GM21515 (cell line): ENCODE measurements around the gene COMMD1.
"Not testable (repeated sequence)": the region's sequence is repeated elsewhere in the genome, so short reads cannot be mapped to it uniquely, and the experiment has no call there.

ENCODE experiments used
- ATAC-seq: cut with Tn5 transposase; IDR thresholded peaks from one replicate; pipeline ENCODE4 v1.9.1; 2021; ENCODE audit not compliant: unreplicated experiment

The COMMD1 gene

DNA sequence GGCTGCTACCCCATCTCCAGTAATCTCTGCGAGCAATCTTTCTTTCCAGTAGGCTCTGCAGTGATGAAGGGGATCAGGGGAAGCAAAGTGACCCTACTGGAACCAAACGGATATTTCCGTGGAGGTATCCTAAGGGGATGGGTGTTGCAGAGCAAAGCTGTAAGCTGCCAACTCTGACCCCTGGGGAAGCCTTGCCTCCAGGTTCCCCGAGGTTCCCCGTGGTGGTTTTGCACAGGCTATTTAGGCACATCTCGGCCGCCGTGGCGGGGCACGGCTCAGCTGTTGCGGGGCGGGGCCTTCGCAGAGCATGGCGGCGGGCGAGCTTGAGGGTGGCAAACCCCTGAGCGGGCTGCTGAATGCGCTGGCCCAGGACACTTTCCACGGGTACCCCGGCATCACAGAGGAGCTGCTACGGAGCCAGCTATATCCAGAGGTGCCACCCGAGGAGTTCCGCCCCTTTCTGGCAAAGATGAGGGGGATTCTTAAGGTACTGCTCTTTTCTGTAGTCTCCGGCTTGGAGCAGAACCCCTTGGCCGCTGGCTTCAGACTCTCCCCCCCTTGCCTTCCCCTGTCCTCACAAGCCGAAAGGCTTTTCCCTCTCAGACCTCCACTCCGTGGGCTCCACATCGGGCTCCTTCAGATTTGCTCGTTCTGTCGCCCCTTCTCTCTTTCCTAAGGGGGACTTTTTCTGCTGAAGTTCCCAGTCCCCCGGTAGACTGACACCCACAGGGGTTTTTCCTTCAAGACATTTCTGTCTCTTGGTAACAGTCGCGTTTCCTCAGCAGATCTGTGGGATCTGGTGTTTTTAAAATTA is at the start of gene COMMD1:
Gene COMMD1, plus strand, starts transcription at position 303 of the 814 bp plus-strand sequence. Its CDS starts 5 bp downstream, at position 308.
- ATAC-seq = peak; percentile 98

DNA sequence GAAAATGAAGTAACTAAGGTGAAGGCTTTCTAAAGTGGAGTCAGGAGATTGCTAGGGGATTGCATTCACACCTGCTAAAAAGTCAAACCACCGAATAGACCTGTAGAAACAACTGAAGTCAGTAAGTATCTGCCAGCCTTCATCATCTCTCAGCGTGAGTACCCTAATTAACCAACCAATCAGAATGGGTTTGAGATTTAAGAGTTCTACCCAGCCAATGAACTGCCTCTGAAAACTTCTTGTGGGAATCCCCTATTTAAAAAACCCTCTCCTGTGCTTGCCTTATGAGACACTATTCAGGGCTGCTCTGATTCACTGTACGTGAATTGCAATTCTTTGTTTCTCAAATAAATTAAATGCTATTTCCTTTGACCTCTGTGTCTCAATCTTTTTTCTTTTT is 48.2 kb upstream of the COMMD1 start:
- no peak for ATAC-seq

DNA sequence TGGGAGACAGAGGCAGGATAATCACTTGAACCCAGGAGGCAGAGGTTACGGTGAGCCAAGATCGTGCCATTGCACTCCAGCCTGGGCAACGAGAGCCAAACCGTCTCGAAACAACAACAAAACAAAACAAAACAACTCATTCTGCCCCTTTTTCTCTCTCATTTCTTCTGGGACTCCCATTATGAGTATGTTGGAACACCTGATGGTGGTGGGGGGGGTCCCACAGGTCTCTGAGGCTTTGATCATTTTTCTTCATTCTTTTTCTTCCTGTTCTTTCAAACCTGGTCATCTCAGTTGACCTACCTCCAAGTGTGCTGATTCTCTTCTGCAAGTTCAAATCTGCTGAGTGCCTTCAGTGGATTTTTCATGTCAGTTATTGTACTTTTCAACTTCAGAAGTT is 43.4 kb upstream of the COMMD1 start:
- ATAC-seq = no peak

DNA sequence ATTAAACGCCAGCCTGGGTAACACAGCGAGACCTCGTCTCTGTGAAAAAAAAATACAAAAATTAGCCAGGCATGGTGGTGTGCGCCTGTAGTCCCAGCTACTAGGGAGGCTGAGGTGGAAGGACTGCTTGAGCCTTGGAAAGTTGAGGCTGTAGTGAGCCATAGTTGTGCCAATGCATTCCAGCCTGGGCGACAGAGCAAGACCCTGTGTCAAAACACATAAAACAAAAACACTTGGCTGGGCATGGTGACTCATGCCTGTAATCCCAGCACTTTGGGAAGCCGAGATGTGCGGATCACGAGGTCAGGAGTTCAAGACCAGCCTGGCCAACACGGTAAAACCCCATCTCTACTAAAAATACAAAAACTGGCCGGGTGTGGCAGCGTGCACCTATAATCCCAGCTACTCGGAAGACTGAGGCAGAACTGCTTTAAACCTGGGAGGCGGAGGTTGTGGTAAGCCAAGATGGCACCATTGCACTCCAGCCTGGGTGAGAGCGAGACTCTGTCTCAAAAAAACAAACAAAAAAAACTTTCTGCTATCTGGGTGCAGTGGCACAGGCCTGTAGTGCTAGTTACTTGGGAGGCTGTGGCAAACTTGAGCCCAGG is 38.9 kb upstream of the COMMD1 start:
- ATAC-seq = not testable (repeated sequence)

DNA sequence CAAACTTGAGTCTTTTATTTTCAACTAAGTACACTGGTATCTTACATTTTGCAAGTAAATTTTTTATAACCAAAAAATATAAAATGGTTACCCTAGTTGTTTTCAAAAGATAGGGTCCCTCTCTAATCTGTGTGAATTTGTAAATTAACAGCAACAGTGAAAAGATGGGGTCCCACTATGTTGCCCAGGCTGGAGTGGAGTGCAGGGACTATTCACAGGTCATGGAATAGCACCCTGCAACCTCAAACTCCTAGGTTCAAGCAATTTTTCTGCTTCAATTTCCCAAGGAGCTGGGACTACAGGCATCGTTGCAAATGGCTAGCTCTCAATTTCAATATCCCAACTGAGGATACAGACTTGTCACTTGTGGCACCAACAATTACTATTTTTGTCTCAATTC is 29.1 kb upstream of the COMMD1 start:
- no peak for ATAC-seq

DNA sequence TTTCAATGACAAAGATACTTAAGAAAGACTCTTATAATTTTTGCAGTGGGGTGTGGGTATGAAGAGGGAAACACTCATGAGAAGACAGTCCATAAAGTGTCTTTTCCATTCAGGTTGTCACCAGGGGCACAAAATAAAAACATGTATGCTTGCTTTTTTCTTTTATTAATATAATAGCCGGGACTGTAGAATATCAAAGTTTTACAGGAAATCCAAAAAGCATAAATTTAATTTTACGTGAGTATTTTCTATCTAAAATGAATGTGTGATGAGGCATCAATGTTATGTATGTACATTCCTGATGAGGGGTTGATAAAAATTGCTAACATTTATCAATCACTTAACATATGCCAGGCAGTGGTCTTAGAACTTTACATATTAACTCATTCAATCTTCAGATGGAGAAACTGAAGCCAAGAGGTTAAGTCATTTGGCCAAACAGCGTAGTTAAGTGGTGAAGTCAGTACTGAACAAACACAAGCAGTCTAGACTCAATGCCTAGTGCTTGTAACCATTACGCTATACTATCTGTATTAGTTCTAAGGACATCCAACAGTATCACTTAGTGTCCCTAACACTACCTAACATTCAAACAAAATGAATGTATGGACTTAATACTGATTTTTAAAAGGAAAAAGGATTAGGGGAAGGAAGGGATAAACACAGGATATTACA is 27.8 kb upstream of the COMMD1 start:
- ATAC-seq = no peak

DNA sequence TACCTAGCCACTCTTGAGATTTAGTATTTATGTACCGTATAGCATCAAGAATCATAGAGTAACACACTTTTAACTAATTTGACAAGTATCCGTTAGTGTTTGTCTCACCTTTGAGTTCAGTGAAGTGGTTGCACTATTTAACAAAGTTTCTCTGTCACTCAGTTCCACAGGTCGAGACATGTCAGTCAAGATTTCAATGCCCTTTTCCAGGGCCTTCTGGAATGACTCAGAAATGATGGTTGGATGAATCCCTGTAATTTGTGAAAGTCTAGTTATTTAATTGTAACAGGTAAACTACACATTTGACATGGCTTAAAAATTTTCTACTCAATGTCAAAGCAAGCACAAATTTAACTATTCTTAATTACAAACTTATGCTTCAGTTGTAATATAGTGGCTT is 26.7 kb upstream of the COMMD1 start:
- ATAC-seq = no peak

DNA sequence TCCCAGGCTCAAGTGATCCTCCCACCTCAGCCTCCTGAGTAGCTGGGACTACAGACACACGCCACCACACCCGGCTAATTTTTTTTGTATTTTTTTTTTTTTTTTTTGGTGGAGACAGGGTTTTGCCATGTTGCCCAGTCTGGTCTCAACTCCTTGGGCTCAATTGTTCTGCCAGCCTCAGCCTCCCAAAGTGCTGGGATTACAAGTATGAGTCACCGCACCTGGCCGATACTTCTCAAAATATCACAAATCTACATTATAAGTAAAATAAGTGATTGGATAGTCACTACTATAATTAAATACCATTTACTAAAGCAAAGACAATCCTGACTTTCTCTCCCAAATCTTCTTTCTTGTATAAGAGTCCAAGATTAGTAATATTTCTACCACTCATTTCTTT is 26.1 kb upstream of the COMMD1 start:
- ATAC-seq = not testable (repeated sequence)

DNA sequence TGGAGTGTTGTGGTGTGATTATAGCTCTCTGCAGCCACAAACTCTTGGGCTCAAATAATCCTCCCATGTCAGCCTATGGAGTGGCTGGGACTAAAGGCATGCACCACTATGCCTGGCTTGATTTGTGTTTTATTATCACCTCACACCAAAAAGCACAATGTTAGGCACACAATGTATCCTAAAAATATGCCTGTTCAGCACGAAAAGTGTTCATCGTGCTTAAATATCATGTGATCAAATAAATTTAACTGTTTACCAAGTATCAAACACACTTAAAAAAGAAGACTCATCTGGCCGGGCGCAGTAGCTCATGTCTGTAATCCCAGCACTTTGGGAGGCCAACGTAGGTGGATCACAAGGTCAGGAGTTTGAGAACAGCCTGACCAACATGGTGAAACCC is 22.6 kb upstream of the COMMD1 start:
- ATAC-seq = no peak

DNA sequence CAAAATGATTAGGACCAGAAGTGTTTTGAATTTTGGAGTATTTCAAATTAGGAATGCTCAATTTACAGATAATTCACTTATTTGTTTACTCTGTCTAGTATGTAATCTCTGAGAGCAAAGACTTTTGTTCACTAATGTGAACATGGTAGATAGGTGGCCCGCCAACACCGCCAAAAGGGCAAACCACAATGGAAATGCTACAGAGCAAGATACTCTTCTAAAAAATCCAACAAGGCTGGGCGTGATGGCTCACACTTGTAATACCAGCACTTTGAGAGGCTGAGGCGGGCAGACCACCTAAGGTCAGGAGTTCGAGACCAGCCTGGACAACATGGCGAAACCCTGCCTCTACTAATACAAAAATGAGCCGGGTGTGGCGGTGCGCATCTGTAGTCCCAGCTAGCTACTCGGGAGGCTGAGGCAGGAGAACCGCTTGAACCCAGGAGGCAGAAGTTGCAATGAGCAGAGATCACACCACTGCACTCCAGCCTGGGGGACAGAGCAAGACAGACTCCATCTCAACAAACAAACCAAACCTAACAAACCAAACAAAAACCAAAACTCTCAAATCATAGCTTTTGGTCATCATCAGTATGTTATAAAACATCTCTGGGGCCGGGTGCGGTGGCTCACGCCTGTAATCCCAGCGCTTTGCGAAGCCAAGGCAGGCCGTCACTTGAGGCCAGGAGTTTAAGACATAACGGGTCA is 19.4 kb upstream of the COMMD1 start:
- no peak for ATAC-seq

DNA sequence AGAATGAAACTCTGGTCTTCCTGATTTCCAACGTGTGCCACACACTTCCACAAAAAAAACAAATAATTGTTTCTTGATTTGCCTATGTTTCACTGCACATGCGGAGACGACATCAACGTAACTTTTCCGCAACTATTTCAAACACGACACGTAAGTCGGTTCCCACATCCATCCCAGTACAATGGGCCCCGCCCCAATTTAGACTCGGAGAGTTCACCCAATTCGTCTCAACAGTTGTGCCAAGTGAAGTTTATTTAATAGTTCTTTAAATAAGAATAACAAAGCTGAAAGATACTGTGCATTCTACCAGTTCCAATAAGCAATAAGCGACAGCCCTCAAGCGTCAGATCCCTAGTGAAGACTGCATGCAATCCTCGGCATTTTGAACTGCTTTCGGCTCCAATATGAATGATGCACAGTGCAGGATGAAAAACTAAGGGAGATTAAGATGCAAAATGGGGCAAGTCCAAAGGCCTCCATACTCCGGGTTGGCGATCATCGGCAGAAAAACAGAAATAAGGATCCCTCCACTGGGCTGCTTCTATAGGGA is 17.7 kb upstream of the COMMD1 start:
- peak; percentile 4 for ATAC-seq

DNA sequence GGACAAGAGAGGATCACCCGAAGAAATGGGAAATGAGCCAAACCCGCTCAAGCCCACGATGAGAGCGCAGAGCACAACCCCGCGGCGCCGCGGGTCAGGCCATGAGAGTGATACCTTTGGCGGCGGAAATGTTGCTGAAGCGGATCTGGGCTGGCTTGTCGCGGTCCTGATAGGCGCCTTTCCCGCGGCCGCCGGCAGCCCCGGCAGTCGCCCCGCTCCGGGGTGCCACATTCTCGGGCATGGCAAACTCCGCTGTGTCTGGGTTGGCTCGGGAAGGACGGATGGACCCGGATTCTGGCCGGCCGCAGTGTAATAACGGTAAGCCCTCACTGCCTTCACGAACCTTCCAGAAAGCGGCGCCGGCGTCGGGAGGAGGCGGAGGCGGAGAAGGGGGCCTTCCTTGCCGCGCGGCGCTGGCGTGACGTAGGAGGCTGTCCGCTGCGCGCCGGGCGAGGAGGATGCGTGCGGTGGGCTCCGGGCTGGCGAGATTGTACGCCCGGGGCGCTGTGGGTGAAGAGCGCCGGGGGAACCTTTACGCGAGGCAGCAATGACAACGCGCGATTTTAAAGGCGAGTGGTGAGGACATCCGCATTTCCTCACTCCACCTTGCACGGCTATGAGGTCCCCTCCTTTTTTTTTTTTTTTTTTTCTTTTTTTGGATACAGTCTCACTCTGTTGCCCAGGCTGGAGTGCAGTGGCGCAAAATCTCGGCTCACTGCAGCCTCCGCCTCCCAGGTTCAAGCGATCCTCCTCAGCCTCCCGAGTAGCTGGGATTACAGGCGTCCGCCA is 17.0 kb upstream of the COMMD1 start, which contains the start of gene CCT4:
Gene CCT4, minus strand, starts transcription at position 390 of the 789 bp plus-strand sequence. Its CDS starts 149 bp downstream, at position 241.
- ATAC-seq = peak; percentile 77

DNA sequence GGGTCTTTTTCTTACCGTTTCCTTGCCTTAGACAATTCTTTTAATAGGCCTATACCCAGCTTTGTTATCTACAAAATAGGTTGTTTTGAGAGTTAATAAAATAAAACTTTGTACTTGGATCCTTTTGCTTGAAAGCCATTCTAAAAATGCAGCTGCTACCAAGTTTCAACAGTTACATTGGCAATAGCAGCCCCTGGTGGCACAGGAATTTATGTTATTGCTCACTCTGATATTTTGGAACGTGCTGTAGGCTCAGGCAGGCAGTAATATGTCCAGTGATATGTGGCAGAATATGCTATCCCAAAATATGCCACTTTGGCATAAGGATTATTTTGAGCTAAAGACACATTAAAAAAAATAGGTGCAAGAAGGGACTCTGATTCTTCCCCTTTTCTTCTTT is 6.7 kb upstream of the COMMD1 start:
- ATAC-seq = no peak

DNA sequence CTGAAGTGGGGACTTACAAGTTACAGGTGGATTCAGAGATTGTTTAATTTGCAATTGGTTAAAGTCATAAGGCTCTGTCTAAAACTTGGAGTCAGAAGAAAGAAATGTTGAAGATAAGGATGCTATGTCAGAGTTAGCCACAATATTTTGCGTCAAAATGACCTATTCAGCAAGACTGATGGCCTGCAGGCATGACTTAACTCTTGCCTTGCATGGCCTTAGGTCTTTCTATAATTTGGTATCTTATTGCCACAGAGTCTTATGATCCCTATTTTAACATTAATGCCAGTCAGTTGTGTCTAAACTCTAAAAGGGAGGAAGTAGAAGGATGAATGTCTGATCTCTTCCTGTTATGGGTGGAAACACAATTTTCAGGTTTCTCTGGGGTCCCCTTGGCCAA is 5.2 kb upstream of the COMMD1 start:
- ATAC-seq = no peak

DNA sequence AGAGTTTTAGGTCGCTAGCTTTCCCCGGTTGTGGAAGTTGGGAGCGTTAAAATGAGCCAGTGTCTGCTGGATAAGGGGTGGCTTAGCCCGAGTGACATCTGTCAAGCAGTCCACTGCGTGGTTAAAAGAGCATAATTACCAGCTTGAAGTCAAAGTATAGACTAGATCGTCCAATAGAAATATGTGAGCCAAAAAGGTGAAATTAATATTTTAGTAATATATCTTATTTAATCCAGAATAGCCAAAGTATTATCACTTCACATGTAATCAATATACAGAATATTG is 654 bp downstream of the COMMD1 start:
- peak; percentile 9 for ATAC-seq

DNA sequence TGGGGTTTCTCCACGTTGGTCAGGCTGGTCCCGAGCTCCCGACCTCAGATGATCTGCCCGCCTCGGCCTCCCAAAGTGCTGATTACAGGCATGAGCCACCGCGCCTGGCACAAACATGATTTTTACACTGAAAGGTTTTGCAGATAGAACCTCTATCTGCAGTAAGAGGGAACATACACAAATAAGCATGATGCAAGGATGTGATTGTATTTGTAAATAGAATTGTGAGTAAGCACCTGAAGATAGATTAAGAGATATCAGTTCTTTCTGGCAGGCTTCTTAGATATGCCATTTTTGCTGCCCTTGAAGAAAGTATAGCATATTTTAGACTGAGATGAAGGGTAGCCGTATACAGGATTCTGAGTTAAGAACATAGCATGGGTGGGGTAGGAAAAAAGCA is 3.6 kb downstream of the COMMD1 start:
- no peak for ATAC-seq

DNA sequence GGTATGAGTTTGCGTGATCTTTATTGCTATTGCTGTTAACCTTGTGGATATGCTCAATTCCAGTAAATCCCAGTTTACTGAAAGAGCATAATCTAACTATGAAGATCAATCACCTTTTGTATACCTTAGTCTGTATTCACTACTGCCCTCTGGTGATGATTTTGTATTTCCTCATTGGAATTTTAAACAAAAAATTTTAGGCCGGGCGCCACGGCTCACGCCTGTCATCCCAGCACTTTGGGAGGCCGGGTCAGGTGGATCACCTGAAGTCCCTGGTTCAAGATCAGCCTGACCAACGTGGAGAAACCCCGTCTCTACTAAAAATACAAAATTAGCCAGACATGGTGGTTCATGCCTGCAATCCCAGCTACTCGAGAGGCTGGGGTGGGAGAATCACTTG is 5.1 kb downstream of the COMMD1 start:
- ATAC-seq = no peak

DNA sequence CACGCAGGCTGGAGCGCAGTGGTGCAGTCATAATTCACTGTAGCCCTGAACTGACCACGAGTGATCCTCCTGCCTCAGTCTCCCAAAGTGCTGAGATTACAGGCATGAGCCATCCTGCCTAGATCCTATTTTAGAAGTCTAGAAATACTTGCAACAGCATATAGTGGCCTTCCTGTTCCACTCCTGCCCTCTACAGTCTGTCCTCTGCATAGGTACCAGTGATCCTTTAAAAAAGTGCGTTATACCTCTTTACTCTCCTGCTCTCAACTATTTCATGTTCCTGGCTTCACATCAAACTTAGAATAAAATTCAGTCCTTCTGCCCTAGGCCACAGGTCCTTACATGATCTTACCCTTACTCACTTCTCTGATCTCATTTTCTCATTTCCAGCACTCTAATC is 6.0 kb downstream of the COMMD1 start:
- ATAC-seq = no peak

DNA sequence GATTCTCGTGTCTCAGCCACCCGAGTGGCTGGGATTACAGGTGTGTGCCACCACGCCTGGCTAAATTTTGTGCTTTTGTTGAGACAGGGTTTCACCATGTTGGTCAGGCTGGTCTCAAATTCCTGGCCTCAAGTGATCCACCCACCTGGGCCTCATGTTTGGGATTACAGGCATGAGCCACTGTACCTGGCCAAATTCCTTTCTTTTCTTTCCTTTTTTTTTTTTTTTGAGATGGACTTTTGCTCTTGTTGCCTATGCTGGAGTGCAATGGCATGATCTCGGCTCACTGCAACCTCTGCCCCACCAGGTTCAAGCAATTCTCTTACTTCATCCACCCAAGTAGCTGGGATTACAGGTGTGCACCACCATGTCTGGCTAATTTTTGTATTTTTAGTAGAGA is 9.3 kb downstream of the COMMD1 start:
- not testable (repeated sequence) for ATAC-seq

DNA sequence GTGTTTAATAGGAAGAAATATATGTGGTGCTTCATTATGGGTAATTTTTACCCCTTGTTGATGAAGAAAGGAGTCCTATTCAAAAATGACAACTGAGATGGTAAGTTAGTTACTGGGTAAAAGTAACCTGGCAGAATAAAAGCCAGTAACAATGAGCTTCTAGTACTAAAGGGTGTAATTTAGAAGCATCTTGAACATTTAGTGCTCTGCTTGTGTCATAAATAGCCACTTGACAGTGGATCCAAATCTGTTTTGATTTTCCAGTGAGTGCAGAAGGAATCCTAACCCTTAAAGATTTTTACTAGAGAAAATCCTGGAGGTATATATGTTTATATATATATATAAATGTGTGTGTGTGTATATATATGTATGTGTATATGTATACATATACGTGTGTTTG is 15.1 kb downstream of the COMMD1 start:
- no peak for ATAC-seq
